Calu3 (cell line): ENCODE data around the gene SLC2A6. TPM values are rescaled to one million over a fixed set of nuclear protein-coding genes. Genes with fewer than 3 reads are reported as not detected.

Experiments
- BruUV-seq: library from RNA; stranded (reverse); fragments of 400-500 nt; replicated peaks from 2 replicates; lab custom pipeline; 2021; lab: Mats Ljungman, UMichigan
- CTCF ChIA-PET: fragments of 300-600 bp; sonication (Branson Sonifier 250); formaldehyde crosslinking; loops from one replicate; lab custom pipeline; 2022; ENCODE audit warnings: antibody characterized with exemption; lab: Charles Lee
- DNase-seq: peaks from one replicate; pipeline ENCODE4 v3.0.0; 2022
- H3K27ac Mint-ChIP-seq: one replicate; pipeline ENCODE4 v1.8.0; 2022; ENCODE audit warnings: mixed read lengths; ENCODE audit not compliant: unreplicated experiment
- H3K27me3 Mint-ChIP-seq: one replicate; pipeline ENCODE4 v1.8.0; 2022; ENCODE audit warnings: mixed read lengths; ENCODE audit not compliant: unreplicated experiment
- H3K36me3 Mint-ChIP-seq: one replicate; pipeline ENCODE4 v1.8.0; 2022; ENCODE audit warnings: mild to moderate bottlenecking, moderate library complexity, mixed read lengths; ENCODE audit not compliant: insufficient read depth, unreplicated experiment
- H3K4me1 Mint-ChIP-seq: one replicate; pipeline ENCODE4 v1.8.0; 2022; ENCODE audit warnings: mild to moderate bottlenecking, low read depth, mixed read lengths; ENCODE audit not compliant: unreplicated experiment
- H3K4me3 Mint-ChIP-seq: one replicate; pipeline ENCODE4 v1.8.0; 2022; ENCODE audit warnings: mild to moderate bottlenecking, low read depth, moderate library complexity, mixed read lengths; ENCODE audit not compliant: unreplicated experiment
- H3K9me3 Mint-ChIP-seq: one replicate; pipeline ENCODE4 v1.8.0; 2022; ENCODE audit warnings: low read depth, mixed read lengths; ENCODE audit not compliant: unreplicated experiment
- CTCF ChIP-seq: fragments of 200-600 bp; IDR thresholded peaks from one replicate; pipeline ENCODE4 v1.8.0; 2022; ENCODE audit warnings: antibody characterized with exemption; ENCODE audit not compliant: unreplicated experiment
- intact Hi-C: fragments of 100-400 bp; cut with micrococcal nuclease; formaldehyde crosslinking; loops from one replicate; pipeline ENCODE4 v1.10.0; 2022; ENCODE audit not compliant: unreplicated experiment
- total RNA-seq: library from RNA; stranded (reverse); gene quantifications from 2 replicates; pipeline ENCODE4 v1.2.3, GENCODE V29; 2022

Gene SLC2A6
- total RNA-seq, 1 experiment from 2014 or later: 11.6 TPM

GRCh38 chr9:133441571-133441970, 37.3 kb downstream of the SLC2A6 start:
- no peak overlapping the region for H3K4me3 Mint-ChIP-seq
- H3K36me3 Mint-ChIP-seq: no peaks in the 10 kb centered on the region
- no peak overlapping the region for H3K27ac Mint-ChIP-seq
- intact Hi-C loops: no loop called here
- no peak for DNase-seq
- H3K4me1 Mint-ChIP-seq: no peaks in the 10 kb centered on the region
- TF ChIP-seq CTCF: no peak
- BruUV-seq: no TSS peak
- CTCF ChIA-PET: no interaction called here
- peaks cover 10% of the 10 kb centered on the region for H3K27me3 Mint-ChIP-seq
- H3K9me3 Mint-ChIP-seq: no peaks in the 10 kb centered on the region

- no peak overlapping the region for H3K27ac Mint-ChIP-seq
- H3K4me1 Mint-ChIP-seq: no peaks in the 10 kb centered on the region
- no peak overlapping the region for H3K4me3 Mint-ChIP-seq
- BruUV-seq: no TSS peak
- H3K36me3 Mint-ChIP-seq: no peaks in the 10 kb centered on the region
- intact Hi-C loops: no loop called here
- DNase-seq: no peak
- H3K9me3 Mint-ChIP-seq: no peaks in the 10 kb centered on the region
- H3K27me3 Mint-ChIP-seq: peaks cover 3% of the 10 kb centered on the region
- TF ChIP-seq CTCF: no peak
- CTCF ChIA-PET: interaction anchor here (0.5 to 0.6 kb wide), 2 partner anchors 11 to 19 kb away, joined by 3 to 4 read pairs; partner anchors contain the start of gene CACFD1
Observed at GRCh38 chr9:133440874-133441273, 38.0 kb downstream of the SLC2A6 start.

GRCh38 chr9:133439337-133439736, 39.6 kb downstream of the SLC2A6 start:
- no peak overlapping the region for H3K27ac Mint-ChIP-seq
- TF ChIP-seq CTCF: no peak
- no peak overlapping the region for H3K4me3 Mint-ChIP-seq
- intact Hi-C loops: no loop called here
- no peaks in the 10 kb centered on the region for H3K4me1 Mint-ChIP-seq
- no peaks in the 10 kb centered on the region for H3K36me3 Mint-ChIP-seq
- no peak for DNase-seq
- CTCF ChIA-PET: no interaction called here
- H3K9me3 Mint-ChIP-seq: no peaks in the 10 kb centered on the region
- no peaks in the 10 kb centered on the region for H3K27me3 Mint-ChIP-seq
- BruUV-seq: no TSS peak

- H3K4me3 Mint-ChIP-seq: no peak overlapping the region
- no peaks in the 10 kb centered on the region for H3K4me1 Mint-ChIP-seq
- H3K36me3 Mint-ChIP-seq: no peaks in the 10 kb centered on the region
- no peak overlapping the region for H3K27ac Mint-ChIP-seq
- CTCF ChIA-PET: interaction anchor here (0.6 kb wide), 1 partner anchor 21 kb away, joined by 3 read pairs; no protein-coding TSS in a partner anchor
- no peak for TF ChIP-seq CTCF
- intact Hi-C loops: no loop called here
- DNase-seq: no peak
- no peaks in the 10 kb centered on the region for H3K9me3 Mint-ChIP-seq
- BruUV-seq: no TSS peak
- H3K27me3 Mint-ChIP-seq: no peaks in the 10 kb centered on the region
Observed at GRCh38 chr9:133437753-133438531, 41.0 kb downstream of the SLC2A6 start.
